Activated CD8-positive, alpha-beta memory T cell treated with anti-CD3 and anti-CD28 coated beads, Interleukin-2, amount 50 U/mL, for 24 hours (primary cell): ENCODE results near the gene SH2B2.
"Not testable (repeated sequence)": the region's sequence is repeated elsewhere in the genome, so short reads cannot be mapped to it uniquely, and the experiment has no call there.

Source experiments
- DNase-seq: peaks from one replicate; pipeline ENCODE4 v3.0.0-alpha.2; 2020; ENCODE audit errors: extremely low read depth

Gene SH2B2

GRCh38 chr7:102285540-102286236, 980 bp upstream of the SH2B2 start:
- no peak for DNase-seq

- DNase-seq = no peak
These were observed 678 bp downstream of the SH2B2 start for GRCh38 chr7:102287111-102287980.

- no peak for DNase-seq
These were observed 1.3 kb downstream of the SH2B2 start for GRCh38 chr7:102287981-102288278.

GRCh38 chr7:102288285-102288930, 1.7 kb downstream of the SH2B2 start:
- no peak for DNase-seq

- DNase-seq = no peak
These were observed 2.4 kb downstream of the SH2B2 start for GRCh38 chr7:102289057-102289456.

- no peak for DNase-seq
These were observed 4.6 kb downstream of the SH2B2 start for GRCh38 chr7:102291056-102291915.

- DNase-seq = no peak
These were observed 5.2 kb downstream of the SH2B2 start for GRCh38 chr7:102291916-102292267.

GRCh38 chr7:102292813-102293798, 6.4 kb downstream of the SH2B2 start:
- DNase-seq = no peak

GRCh38 chr7:102294589-102294988, 7.9 kb downstream of the SH2B2 start:
- DNase-seq = no peak

- no peak for DNase-seq
These were observed 8.9 kb downstream of the SH2B2 start for GRCh38 chr7:102295346-102296178.

GRCh38 chr7:102296179-102296438, 9.4 kb downstream of the SH2B2 start:
- no peak for DNase-seq

- DNase-seq = no peak
These were observed 9.8 kb downstream of the SH2B2 start for GRCh38 chr7:102296514-102296913.

GRCh38 chr7:102297487-102298218, 11.0 kb downstream of the SH2B2 start:
- no peak for DNase-seq

GRCh38 chr7:102300643-102301221, 14.1 kb downstream of the SH2B2 start:
- no peak for DNase-seq

- not testable (repeated sequence) for DNase-seq
These were observed 14.7 kb downstream of the SH2B2 start for GRCh38 chr7:102301367-102301766.

- no peak for DNase-seq
These were observed 15.4 kb downstream of the SH2B2 start for GRCh38 chr7:102302025-102302424.

GRCh38 chr7:102303669-102304422, 17.2 kb downstream of the SH2B2 start:
- no peak for DNase-seq

- DNase-seq = no peak
These were observed 18.0 kb downstream of the SH2B2 start for GRCh38 chr7:102304668-102305067.
